ENCODE data around the gene RPS2. TPM values are rescaled to one million over a fixed set of nuclear protein-coding genes. Genes with fewer than 3 reads are reported as not detected.
"Not testable (repeated sequence)": the region's sequence is repeated elsewhere in the genome, so short reads cannot be mapped to it uniquely, and the experiment has no call there.

The RPS2 gene
- total and polyA plus RNA-seq, 2 of the 8 experiments (the other 6 are each of a cell fraction or from before 2014, with no cell fraction given): 4,042 to 16,783 TPM

- H3K9me3 ChIP-seq (ENCODE audit: insufficient read depth in 2 of 2, low read depth in 1 of 2, low read length in 1 of 2); H2BK15ac ChIP-seq (ENCODE audit: low read length); H2BK20ac ChIP-seq (ENCODE audit: low read length); H2BK12ac ChIP-seq (ENCODE audit: low read depth, low read length); H4K91ac ChIP-seq (replicated peaks; ENCODE audit: insufficient read length, low read length); H2AK5ac ChIP-seq (ENCODE audit: low read depth, low read length); H3K27me3 ChIP-seq (replicated peaks in 1 of 4; ENCODE audit: control insufficient read depth in 3 of 4, extremely low read depth in 1 of 4, insufficient read depth in 3 of 4, low read length in 3 of 4); FAIRE-seq; H3K14ac ChIP-seq (ENCODE audit: insufficient read length); DNase-seq (ENCODE audit: low read depth in 1 of 2, low spot score in 2 of 2); H3K4ac ChIP-seq (replicated peaks; ENCODE audit: insufficient read length, low read depth, low read length); H4K5ac ChIP-seq (ENCODE audit: insufficient read length, low read depth, low read length); H2BK120ac ChIP-seq (replicated peaks; ENCODE audit: low read depth, low read length); H3K56ac ChIP-seq (replicated peaks; ENCODE audit: insufficient read length, low read depth, low read length); H2AFZ ChIP-seq (ENCODE audit: low read length); H3K23ac ChIP-seq (ENCODE audit: insufficient read length); H3K18ac ChIP-seq (ENCODE audit: extremely low read depth, low read length); H4K8ac ChIP-seq (ENCODE audit: extremely low read depth, insufficient read depth, low read length); H3K27ac ChIP-seq (ENCODE audit: low read depth, low read length); CTCF ChIA-PET (ENCODE audit: partially characterized antibody): not testable (repeated sequence)
- peaks cover 11% of the 10 kb centered on the region for H3K79me1 ChIP-seq (ENCODE audit: low read depth, low read length)
- POLR2A ChIA-PET (ENCODE audit: partially characterized antibody): interaction anchor here (0.6 to 19.8 kb wide), 25 partner anchors 8 to 193 kb away, joined by 3 to 736 read pairs (median 5); partner anchors contain the start of genes EME2, GFER, HAGH and MRPS34
- H3K79me2 ChIP-seq (ENCODE audit: control insufficient read depth in 1 of 2, insufficient read depth in 2 of 2, low read length in 2 of 2): peaks cover 10 to 38% of the 10 kb centered on the region in 2 experiments
- peak overlapping the region; percentile 98 to 99 (median 98); a peak in 5 of 8 replicates for H3K4me3 ChIP-seq (ENCODE audit: extremely low read depth in 1 of 4, insufficient read depth in 2 of 4, low read depth in 3 of 4, low read length in 4 of 4)
- H3K23me2 ChIP-seq (ENCODE audit: low read depth, low read length): peaks cover 19% of the 10 kb centered on the region
- H3K9ac ChIP-seq (replicated peaks in 1 of 4; ENCODE audit: extremely low read depth in 1 of 4, low read depth in 3 of 4, low read length in 3 of 4): peak overlapping the region in 2 of 4 experiments; percentile 16 to 94; a peak in 2 of 7 replicates
- TF ChIP-seq POLR2A (IDR thresholded peaks at IDR 0.05; ENCODE audit: control extremely low read depth in 1 of 2, low read depth in 2 of 2, low read length in 2 of 2): peak in 1 of 2 experiments; percentile 49; a peak in 1 of 3 replicates
- TF ChIP-seq POLR2AphosphoS5 (IDR thresholded peaks at IDR 0.05; ENCODE audit: low read depth, low read length): peak; percentile 83
- peaks cover 0 to 22% (median 5%) of the 10 kb centered on the region in 4 experiments; a peak in 5 of 7 replicates for H3K4me1 ChIP-seq (replicated peaks in 1 of 4; ENCODE audit: control insufficient read depth in 3 of 4, insufficient read depth in 4 of 4, low read length in 3 of 4)
- 87% methylated on average over 35 of the region's 37 CpGs; no CpG with 5 or more reads in 1 of the 2 experiments for WGBS, 2 experiments (ENCODE audit: extremely low coverage in 1 of 2, insufficient coverage in 1 of 2, insufficient read length in 1 of 2, insufficient replicate concordance in 2 of 2, low coverage in 1 of 2, low lambda C conversion rate in 2 of 2, missing lambda C conversion rate in 1 of 2)
- peaks cover 12 to 17% of the 10 kb centered on the region in 2 experiments for H4K20me1 ChIP-seq (replicated peaks in 1 of 2; ENCODE audit: control insufficient read depth in 1 of 2, insufficient read depth in 2 of 2, low read length in 2 of 2)
- H3K4me2 ChIP-seq (ENCODE audit: insufficient read depth in 1 of 2, low read depth in 2 of 2, low read length in 2 of 2): peak overlapping the region; percentile 99 to 100; a peak in 3 of 4 replicates
- peaks cover 17 to 34% (median 28%) of the 10 kb centered on the region in 4 experiments for H3K36me3 ChIP-seq (ENCODE audit: control insufficient read depth in 2 of 4, insufficient read depth in 4 of 4, low read length in 3 of 4)
- peak overlapping the region; percentile 71; the same call in 1 of the 2 replicates for H2BK5ac ChIP-seq (ENCODE audit: low read depth, low read length)
Observed at GRCh38 chr16:1962161-1963153, 2.2 kb downstream of the RPS2 start.

Measured in H1 (cell line).